Measurements from ENCODE around the gene MTCH1.

MTCH1 gene

DNA sequence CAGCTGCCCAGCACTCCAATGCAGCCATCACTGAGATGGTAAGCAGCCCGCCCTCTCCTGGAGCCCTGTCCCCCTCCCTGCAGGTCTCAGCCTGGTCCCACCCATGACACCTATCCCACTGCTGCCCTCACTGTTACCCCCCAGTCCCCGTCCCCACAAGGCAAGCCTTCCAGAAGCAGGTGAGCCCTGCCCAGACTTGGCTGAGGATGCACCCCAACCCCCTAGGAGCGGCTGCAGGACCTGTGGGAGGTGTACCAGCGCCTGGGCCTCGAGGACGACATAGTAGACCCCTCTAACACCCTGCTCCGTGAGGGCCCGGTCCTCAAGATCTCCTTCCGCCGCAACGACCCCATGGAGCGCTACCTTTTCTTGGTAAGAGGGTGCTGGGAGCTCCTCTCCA lies 28.7 kb upstream of the MTCH1 start:
- no peak overlapping the region for H3K4me3 ChIP-seq (ENCODE audit: low read depth, low read length)
- DNase-seq (ENCODE audit: low read depth, low spot score): no peak
- TF ChIP-seq, protein P1, sequence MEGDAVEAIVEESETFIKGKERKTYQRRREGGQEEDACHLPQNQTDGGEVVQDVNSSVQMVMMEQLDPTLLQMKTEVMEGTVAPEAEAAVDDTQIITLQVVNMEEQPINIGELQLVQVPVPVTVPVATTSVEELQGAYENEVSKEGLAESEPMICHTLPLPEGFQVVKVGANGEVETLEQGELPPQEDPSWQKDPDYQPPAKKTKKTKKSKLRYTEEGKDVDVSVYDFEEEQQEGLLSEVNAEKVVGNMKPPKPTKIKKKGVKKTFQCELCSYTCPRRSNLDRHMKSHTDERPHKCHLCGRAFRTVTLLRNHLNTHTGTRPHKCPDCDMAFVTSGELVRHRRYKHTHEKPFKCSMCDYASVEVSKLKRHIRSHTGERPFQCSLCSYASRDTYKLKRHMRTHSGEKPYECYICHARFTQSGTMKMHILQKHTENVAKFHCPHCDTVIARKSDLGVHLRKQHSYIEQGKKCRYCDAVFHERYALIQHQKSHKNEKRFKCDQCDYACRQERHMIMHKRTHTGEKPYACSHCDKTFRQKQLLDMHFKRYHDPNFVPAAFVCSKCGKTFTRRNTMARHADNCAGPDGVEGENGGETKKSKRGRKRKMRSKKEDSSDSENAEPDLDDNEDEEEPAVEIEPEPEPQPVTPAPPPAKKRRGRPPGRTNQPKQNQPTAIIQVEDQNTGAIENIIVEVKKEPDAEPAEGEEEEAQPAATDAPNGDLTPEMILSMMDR (IDR thresholded peaks at IDR 0.05; ENCODE audit: insufficient read depth, low read length, missing control alignments): no peak
- POLR2A ChIA-PET: no interaction called here
- CTCF ChIA-PET: interaction anchor here (1.1 to 27.6 kb wide), 5 partner anchors 9 to 247 kb away, joined by 6 to 1706 read pairs (median 270); partner anchors contain the start of genes C6orf89, FGD2 and PPIL1

- CTCF ChIA-PET: interaction anchor here (0.6 to 27.6 kb wide), 5 partner anchors 16 to 246 kb away, joined by 3 to 1706 read pairs (median 270); partner anchors contain the start of genes C6orf89 and PPIL1
- DNase-seq (ENCODE audit: low read depth, low spot score): no peak
- POLR2A ChIA-PET: no interaction called here
- TF ChIP-seq, protein P1 (IDR thresholded peaks at IDR 0.05; ENCODE audit: insufficient read depth, low read length, missing control alignments): no peak
- H3K4me3 ChIP-seq (ENCODE audit: low read depth, low read length): no peak overlapping the region
Measured at GRCh38 chr6:37013516-37014491, 27.8 kb upstream of the MTCH1 start.

DNA sequence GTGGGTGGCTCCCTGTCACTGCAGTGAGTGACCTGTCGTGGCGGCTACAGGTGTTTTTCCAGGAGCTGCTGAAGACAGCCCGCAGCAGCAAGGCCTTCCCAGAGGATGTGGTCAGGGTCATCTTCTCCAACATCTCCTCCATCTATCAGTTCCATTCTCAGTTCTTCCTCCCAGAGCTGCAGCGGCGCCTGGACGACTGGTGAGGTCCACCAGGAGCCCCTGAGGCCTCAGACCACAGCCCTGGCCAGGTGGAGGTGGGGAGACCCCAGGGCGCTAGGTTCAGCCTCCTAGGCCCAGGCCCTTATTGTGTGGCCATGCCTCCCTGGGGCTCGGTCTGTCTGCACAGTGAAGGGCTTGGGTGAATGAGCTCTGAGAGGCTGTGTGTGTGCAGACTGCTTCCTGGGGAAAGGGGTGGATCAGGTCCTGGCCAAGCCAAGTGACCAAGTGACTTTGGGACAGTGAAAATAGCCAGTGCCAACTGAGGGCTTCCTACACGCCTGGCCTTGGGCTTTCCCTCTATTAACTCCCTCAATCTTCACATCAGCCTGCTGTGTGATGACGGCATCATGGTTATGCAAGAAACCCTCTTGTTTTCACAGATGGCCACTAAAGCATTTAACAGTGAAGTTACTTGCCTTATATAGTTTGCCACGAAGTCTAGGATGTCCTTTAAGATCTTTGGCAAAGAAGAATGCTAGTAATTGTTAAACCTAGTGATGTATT lies 25.8 kb upstream of the MTCH1 start:
- POLR2A ChIA-PET: no interaction called here
- H3K4me3 ChIP-seq (ENCODE audit: low read depth, low read length): no peak overlapping the region
- TF ChIP-seq, protein P1 (IDR thresholded peaks at IDR 0.05; ENCODE audit: insufficient read depth, low read length, missing control alignments): no peak
- peak; percentile 69 for DNase-seq (ENCODE audit: low read depth, low spot score)
- CTCF ChIA-PET: interaction anchor here (1.6 to 27.6 kb wide), 3 partner anchors 8 to 244 kb away, joined by 7 to 1706 read pairs (median 521); no protein-coding TSS in a partner anchor

- no peak overlapping the region for H3K4me3 ChIP-seq (ENCODE audit: low read depth, low read length)
- POLR2A ChIA-PET: no interaction called here
- no peak for DNase-seq (ENCODE audit: low read depth, low spot score)
- CTCF ChIA-PET: interaction anchor here (0.6 to 27.6 kb wide), 8 partner anchors 9 to 243 kb away, joined by 3 to 1706 read pairs (median 5); partner anchors contain the start of gene C6orf89
- TF ChIP-seq, protein P1 (IDR thresholded peaks at IDR 0.05; ENCODE audit: insufficient read depth, low read length, missing control alignments): no peak
Measured at GRCh38 chr6:37010402-37010892, 24.5 kb upstream of the MTCH1 start.

GRCh38 chr6:37008484-37009465 lies 22.8 kb upstream of the MTCH1 start:
- ChIA-PET POLR2A (interaction anchor here (0.5 kb wide), 1 partner anchor 85 kb away, joined by 3 read pairs; no protein-coding TSS in a partner anchor), CTCF (interaction anchor here (0.7 to 27.6 kb wide), 6 partner anchors 9 to 242 kb away, joined by 3 to 1706 read pairs (median 8); no protein-coding TSS in a partner anchor)
- TF ChIP-seq, protein P1 (IDR thresholded peaks at IDR 0.05; ENCODE audit: insufficient read depth, low read length, missing control alignments): no peak
- DNase-seq (ENCODE audit: low read depth, low spot score): no peak
- no peak overlapping the region for H3K4me3 ChIP-seq (ENCODE audit: low read depth, low read length)

All from AG04449 (cell line).